ENCODE results near the gene VPS13A. TPM values are rescaled to one million over a fixed set of nuclear protein-coding genes. Genes with fewer than 3 reads are reported as not detected.

Gene VPS13A
- total and polyA plus RNA-seq, 10 of the 15 experiments (the other 5 are each of a cell fraction or from before 2014, with no cell fraction given) = 10.0 to 35.2 (median 21.1) TPM

- no TSS peak for BruUV-seq (replicated peaks)
- no peak overlapping the region for H3K4me2 ChIP-seq (ENCODE audit: control insufficient read depth, insufficient read depth)
- FAIRE-seq = no peak
- no peak for DNase-seq (ENCODE audit: low read depth, low spot score)
- ATAC-seq = no peak
- no peaks in the 10 kb centered on the region for H3K36me3 ChIP-seq (ENCODE audit: control insufficient read depth in 2 of 2, insufficient read depth in 2 of 2, low read length in 1 of 2)
- ChIA-PET SMC1A (ENCODE audit: uncharacterized antibody, unreplicated experiment) (interaction anchor here (0.6 to 2.4 kb wide), 5 partner anchors 10 to 275 kb away, joined by 3 to 8 read pairs (median 3); no protein-coding TSS in a partner anchor), RAD21 (ENCODE audit: unreplicated experiment) (interaction anchor here (1.2 kb wide), 1 partner anchor 9 kb away, joined by 4 read pairs; no protein-coding TSS in a partner anchor), POLR2A (no interaction called here), CTCF (interaction anchor here (0.7 to 7.8 kb wide), 4 partner anchors 9 to 679 kb away, joined by 3 to 76 read pairs (median 12); no protein-coding TSS in a partner anchor)
- no peaks in the 10 kb centered on the region for H3K79me2 ChIP-seq (ENCODE audit: control insufficient read depth, insufficient read depth, low read length)
- in situ Hi-C loops (cut with MboI) = no loop called here
- 0% methylated on average over 1 of the region's 1 CpG for WGBS (ENCODE audit: insufficient coverage, insufficient replicate concordance, low lambda C conversion rate, missing lambda C conversion rate)
- H4K20me1 ChIP-seq (ENCODE audit: control insufficient read depth, insufficient read depth) = no peaks in the 10 kb centered on the region
- no peaks in the 10 kb centered on the region for H3K4me1 ChIP-seq (ENCODE audit: control insufficient read depth, insufficient read depth, low read length)
- H2AFZ ChIP-seq (ENCODE audit: control insufficient read depth, low read depth, low read length) = no peak overlapping the region
- TF ChIP-seq CEBPB (IDR thresholded peaks at IDR 0.05; ENCODE audit: borderline replicate concordance in 1 of 2, low read depth in 2 of 2, low read length in 2 of 2) (no peak), BCL11A (IDR thresholded peaks at IDR 0.05; ENCODE audit: low read depth, low read length) (no peak)
- no peaks in the 10 kb centered on the region for H3K9me3 ChIP-seq (replicated peaks; ENCODE audit: control insufficient read depth, insufficient read depth, low read length)
- intact Hi-C loops (cut with micrococcal nuclease; ENCODE audit: unreplicated experiment) = no loop called here
- no peak overlapping the region for H3K4me3 ChIP-seq
- no peak overlapping the region for H3K9ac ChIP-seq (ENCODE audit: control insufficient read depth, insufficient read depth, low read length)
- H3K27ac ChIP-seq (ENCODE audit: control insufficient read depth, insufficient read depth) = no peak overlapping the region
- H3K27me3 ChIP-seq (replicated peaks in 1 of 2; ENCODE audit: control insufficient read depth in 2 of 2, insufficient read depth in 2 of 2, low read length in 1 of 2) = no peaks in the 10 kb centered on the region
Measured at GRCh38 chr9:77442436-77442835, 265.1 kb downstream of the VPS13A start.

- no peaks in the 10 kb centered on the region for H3K36me3 ChIP-seq (ENCODE audit: control insufficient read depth in 2 of 2, insufficient read depth in 2 of 2, low read length in 1 of 2)
- 84% methylated on average over 1 of the region's 1 CpG for WGBS (ENCODE audit: insufficient coverage, insufficient replicate concordance, low lambda C conversion rate, missing lambda C conversion rate)
- ChIA-PET RAD21 (ENCODE audit: unreplicated experiment) (no interaction called here), SMC1A (ENCODE audit: uncharacterized antibody, unreplicated experiment) (interaction anchor here (0.5 to 1.4 kb wide), 3 partner anchors 14 to 1023 kb away, joined by 3 read pairs; no protein-coding TSS in a partner anchor), CTCF (interaction anchor here (7.8 kb wide), 1 partner anchor 8 kb away, joined by 76 read pairs; no protein-coding TSS in a partner anchor), POLR2A (no interaction called here)
- ATAC-seq (no peak), DNase-seq (ENCODE audit: low read depth, low spot score) (no peak), FAIRE-seq (no peak)
- H4K20me1 ChIP-seq (ENCODE audit: control insufficient read depth, insufficient read depth) = no peaks in the 10 kb centered on the region
- BruUV-seq (replicated peaks) = no TSS peak
- no peak overlapping the region for H3K4me3 ChIP-seq
- H3K27me3 ChIP-seq (replicated peaks in 1 of 2; ENCODE audit: control insufficient read depth in 2 of 2, insufficient read depth in 2 of 2, low read length in 1 of 2) = no peaks in the 10 kb centered on the region; a peak in 1 of 4 replicates
- in situ Hi-C loops (cut with MboI) = no loop called here
- H3K4me2 ChIP-seq (ENCODE audit: control insufficient read depth, insufficient read depth) = no peak overlapping the region
- no peaks in the 10 kb centered on the region for H3K79me2 ChIP-seq (ENCODE audit: control insufficient read depth, insufficient read depth, low read length)
- no peaks in the 10 kb centered on the region for H3K4me1 ChIP-seq (ENCODE audit: control insufficient read depth, insufficient read depth, low read length)
- H3K9me3 ChIP-seq (replicated peaks; ENCODE audit: control insufficient read depth, insufficient read depth, low read length) = no peaks in the 10 kb centered on the region
- intact Hi-C loops (cut with micrococcal nuclease; ENCODE audit: unreplicated experiment) = no loop called here
- H3K27ac ChIP-seq (ENCODE audit: control insufficient read depth, insufficient read depth) = no peak overlapping the region
- no peak overlapping the region for H2AFZ ChIP-seq (ENCODE audit: control insufficient read depth, low read depth, low read length)
- no peak overlapping the region for H3K9ac ChIP-seq (ENCODE audit: control insufficient read depth, insufficient read depth, low read length)
- TF ChIP-seq ZNF217 (IDR thresholded peaks at IDR 0.05) = no peak
- TF ChIP-seq NFXL1 (IDR thresholded peaks at IDR 0.05; ENCODE audit: borderline replicate concordance) = no peak
- no peak for TF ChIP-seq ZBTB33 (IDR thresholded peaks at IDR 0.05)
- no peak for TF ChIP-seq ZBTB11 (CRISPR knock-in tag; IDR thresholded peaks at IDR 0.05)
- no peak for TF ChIP-seq SUPT20H (IDR thresholded peaks at IDR 0.05; ENCODE audit: borderline replicate concordance, control insufficient read depth, low read depth, low read length)
- TF ChIP-seq CEBPZ (IDR thresholded peaks at IDR 0.05; ENCODE audit: low read depth, low read length) = no peak
Measured at GRCh38 chr9:77447646-77448045, 270.3 kb downstream of the VPS13A start.
